Hepatocyte (in vitro differentiated cells): Measurements from ENCODE around the gene MYH7.

Experiments
- CTCF ChIP-seq: fragments of 200-600 bp; sonication (generic); IDR thresholded peaks from 2 replicates; pipeline ENCODE4 v1.5.1; 2016; ENCODE audit warnings: antibody characterized with exemption, mild to moderate bottlenecking; ENCODE audit not compliant: poor library complexity
- EZH2 ChIP-seq: fragments of 200-600 bp; sonication (generic); IDR thresholded peaks from 2 replicates; pipeline ENCODE4 v1.6.1; 2016; ENCODE audit warnings: antibody characterized with exemption, mild to moderate bottlenecking, borderline replicate concordance
- EZH2phosphoT487 ChIP-seq: fragments of 200-600 bp; sonication (generic); IDR thresholded peaks from one replicate; pipeline ENCODE4 v1.6.1; 2018; ENCODE audit warnings: antibody characterized with exemption, mild to moderate bottlenecking, low read depth, moderate library complexity; ENCODE audit not compliant: unreplicated experiment, severe bottlenecking

GRCh38 chr14:23373041-23373440, 62.4 kb downstream of the MYH7 start:
- no peak for TF ChIP-seq CTCF
- no peak for TF ChIP-seq EZH2
- no peak for TF ChIP-seq EZH2phosphoT487
